HepG2 (cell line): ENCODE data around the gene MYO18B. TPM values are rescaled to one million over a fixed set of nuclear protein-coding genes. Genes with fewer than 3 reads are reported as not detected.

Source experiments
- ATAC-seq: fragments of 200-7000 bp; cut with Tn5 transposase; 3 replicates; pipeline ENCODE4 v1.9.1; 2020; ENCODE audit warnings: mild to moderate bottlenecking, moderate library complexity
- BruUV-seq: library from RNA; stranded (reverse); fragments of 400-500 nt; replicated peaks from 2 replicates; lab custom pipeline; 2021; lab: Mats Ljungman, UMichigan
- CTCF ChIA-PET: fragments of 300-600 bp; formaldehyde crosslinking; extraction: SDS; loops from one replicate; lab custom pipeline; 2021; ENCODE audit warnings: low total read pairs, inconsistent platforms, low intra/inter-chr PET ratio; lab: Yijun Ruan, JAX
- POLR2A ChIA-PET: fragments of 350-600 bp; sonication (Branson Sonifier 250); formaldehyde crosslinking; loops from one replicate; lab custom pipeline; 2020; ENCODE audit warnings: antibody characterized with exemption, inconsistent platforms; lab: Yijun Ruan, JAX
- DNase-seq: peaks from one replicate; pipeline ENCODE4 v3.0.0-alpha.2; 2015; ENCODE audit warnings: low spot score
- FAIRE-seq: peaks from 3 replicates; lab custom pipeline; 2011; peaks lifted over from hg19 to GRCh38; lab: Jason Lieb, UNC
- H2AFZ ChIP-seq: one replicate; pipeline ENCODE4 v1.6.1; 2011; ENCODE audit warnings: low read length, inconsistent platforms
- H3K27ac ChIP-seq: fragments of 300-600 bp; 3 replicates; pipeline ENCODE4 v1.8.0; 2011; ENCODE audit warnings: mixed run types, mild to moderate bottlenecking, mixed read lengths, low read length, inconsistent platforms; ENCODE audit not compliant: insufficient read depth; ENCODE audit errors: extremely low read length
- H3K27me3 ChIP-seq, 2 experiments: fragments of 200-600 bp in 1 of 2; 2 replicates in 1 of 2; 3 replicates in 1 of 2; pipeline versions ENCODE4 v1.6.0 to v1.8.0; 2011; ENCODE audit warnings: low read length in 2 of 2, mild to moderate bottlenecking in 2 of 2, moderate library complexity in 2 of 2, inconsistent platforms in 1 of 2; ENCODE audit not compliant: insufficient read depth in 2 of 2, control insufficient read depth in 1 of 2
- H3K36me3 ChIP-seq, 2 experiments: fragments of 200-600 bp in 1 of 2; replicated peaks in 1 of 2; 2 replicates in 1 of 2; 3 replicates in 1 of 2; pipeline versions ENCODE4 v1.5.1 to v1.8.0; 2011; ENCODE audit warnings: low read length in 2 of 2, inconsistent platforms in 1 of 2; ENCODE audit not compliant: insufficient read depth in 2 of 2, control insufficient read depth in 1 of 2
- H3K4me1 ChIP-seq: 2 replicates; pipeline ENCODE4 v1.5.1; 2012; ENCODE audit warnings: low read length, inconsistent platforms; ENCODE audit not compliant: insufficient read depth
- H3K4me2 ChIP-seq: 2 replicates; pipeline ENCODE4 v1.6.0; 2011; ENCODE audit warnings: low read depth, low read length, inconsistent platforms
- H3K4me3 ChIP-seq, 3 experiments: fragments of 200-600 bp in 1 of 3; sonication (generic), shearing (Covaris generic) in 1 of 3; replicated peaks in 1 of 3; 2 replicates each; pipeline ENCODE4 v1.5.1; 2011 to 2016; ENCODE audit warnings: low read length in 3 of 3, inconsistent platforms in 2 of 3, low read depth in 2 of 3, mild to moderate bottlenecking in 2 of 3, control low read depth in 1 of 3, mixed read lengths in 1 of 3; ENCODE audit not compliant: insufficient read depth in 1 of 3
- H3K79me2 ChIP-seq: one replicate; pipeline ENCODE4 v1.6.1; 2011; ENCODE audit warnings: low read length, inconsistent platforms; ENCODE audit not compliant: insufficient read depth
- H3K9ac ChIP-seq: 2 replicates; pipeline ENCODE4 v1.6.0; 2011; ENCODE audit warnings: mild to moderate bottlenecking, low read depth, low read length, inconsistent platforms; ENCODE audit not compliant: insufficient read depth
- H3K9me3 ChIP-seq: 2 replicates; pipeline ENCODE4 v1.5.1; 2012; ENCODE audit warnings: mild to moderate bottlenecking, low read length
- H4K20me1 ChIP-seq: 2 replicates; pipeline ENCODE4 v1.6.0; 2011; ENCODE audit warnings: inconsistent platforms, mild to moderate bottlenecking, low read length, moderate library complexity; ENCODE audit not compliant: insufficient read depth
- EED ChIP-seq: sonication (generic); formaldehyde crosslinking; IDR thresholded peaks from 2 replicates; pipeline ENCODE4 v1.5.0; 2020; ENCODE audit warnings: mild to moderate bottlenecking, missing genetic modification reagents
- HBP1 ChIP-seq: IDR thresholded peaks from 2 replicates; pipeline ENCODE4 v1.6.1; 2016; ENCODE audit warnings: low read depth, control low read depth
- JUN ChIP-seq: sonication (generic); formaldehyde crosslinking; IDR thresholded peaks from 2 replicates; pipeline ENCODE4 v1.4.0; 2020; ENCODE audit warnings: mild to moderate bottlenecking, missing genetic modification reagents
- MTF1 ChIP-seq: sonication (generic); formaldehyde crosslinking; IDR thresholded peaks from 2 replicates; pipeline ENCODE4 v1.5.0; 2020; ENCODE audit warnings: missing genetic modification reagents
- NCOA2 ChIP-seq: sonication (generic); formaldehyde crosslinking; IDR thresholded peaks from 2 replicates; pipeline ENCODE4 v1.8.0; 2022; ENCODE audit warnings: inconsistent platforms
- NFE2 ChIP-seq: sonication (generic); formaldehyde crosslinking; IDR thresholded peaks from 2 replicates; pipeline ENCODE4 v1.4.0; 2020; ENCODE audit warnings: missing genetic modification reagents
- NONO ChIP-seq, 2 experiments: fragments of 450-650 bp in 1 of 2; sonication (generic) in 1 of 2; formaldehyde crosslinking in 1 of 2; IDR thresholded peaks in 1 of 2; conservative IDR thresholded peaks in 1 of 2; 2 replicates each; pipeline versions ENCODE4 v1.6.1 to v1.8.0; 2017 to 2022; ENCODE audit warnings: mild to moderate bottlenecking in 1 of 2, missing genetic modification reagents in 1 of 2, moderate library complexity in 1 of 2
- PAF1 ChIP-seq: IDR thresholded peaks from 2 replicates; pipeline ENCODE4 v1.6.1; 2016; ENCODE audit warnings: missing genetic modification reagents, missing compliant biosample characterization
- PCBP1 ChIP-seq: fragments of 200-400 bp; formaldehyde crosslinking; IDR thresholded peaks from 2 replicates; pipeline ENCODE4 v1.6.1; 2017; ENCODE audit warnings: mild to moderate bottlenecking, low read depth, low read length, borderline replicate concordance
- SAFB2 ChIP-seq: sonication (generic); formaldehyde crosslinking; IDR thresholded peaks from 2 replicates; pipeline ENCODE4 v1.5.1; 2020; ENCODE audit warnings: missing genetic modification reagents, low read depth, mild to moderate bottlenecking, borderline replicate concordance
- SCMH1 ChIP-seq: sonication (generic); formaldehyde crosslinking; IDR thresholded peaks from 2 replicates; pipeline ENCODE4 v1.9.0; 2021; ENCODE audit warnings: missing genetic modification reagents, mild to moderate bottlenecking, borderline replicate concordance
- SRY ChIP-seq: sonication (generic); formaldehyde crosslinking; IDR thresholded peaks from 2 replicates; pipeline ENCODE4 v1.8.0; 2022; ENCODE audit warnings: mild to moderate bottlenecking, missing genetic modification reagents
- TEAD2 ChIP-seq: sonication (generic); formaldehyde crosslinking; IDR thresholded peaks from 2 replicates; pipeline ENCODE4 v1.9.0; 2021; ENCODE audit warnings: missing genetic modification reagents
- U2AF2 ChIP-seq: fragments of 200-400 bp; formaldehyde crosslinking; IDR thresholded peaks from 2 replicates; pipeline ENCODE4 v1.6.1; 2017; ENCODE audit warnings: low read depth, mild to moderate bottlenecking, low read length
- ZKSCAN8 ChIP-seq: IDR thresholded peaks from 2 replicates; pipeline ENCODE4 v1.6.1; 2016; ENCODE audit warnings: borderline replicate concordance, missing genetic modification reagents, missing compliant biosample characterization
- ZNF10 ChIP-seq: sonication (generic); formaldehyde crosslinking; IDR thresholded peaks from 2 replicates; pipeline ENCODE4 v1.4.0; 2020; ENCODE audit warnings: mild to moderate bottlenecking, low read depth, missing genetic modification reagents, borderline replicate concordance
- ZNF121 ChIP-seq: sonication (generic); formaldehyde crosslinking; IDR thresholded peaks from 2 replicates; pipeline ENCODE4 v1.5.0; 2020; ENCODE audit warnings: mild to moderate bottlenecking, missing genetic modification reagents
- ZNF549 ChIP-seq: sonication (generic); formaldehyde crosslinking; IDR thresholded peaks from 2 replicates; pipeline ENCODE4 v1.5.0; 2020; ENCODE audit warnings: missing genetic modification reagents
- ZNF629 ChIP-seq: sonication (generic); formaldehyde crosslinking; conservative IDR thresholded peaks from 2 replicates; pipeline ENCODE4 v1.5.0; 2020; ENCODE audit warnings: missing genetic modification reagents
- ZSCAN22 ChIP-seq: sonication (generic); formaldehyde crosslinking; IDR thresholded peaks from 2 replicates; pipeline ENCODE4 v1.4.0; 2020; ENCODE audit warnings: mild to moderate bottlenecking, missing genetic modification reagents
- ZSCAN25 ChIP-seq: sonication (generic); formaldehyde crosslinking; IDR thresholded peaks from 2 replicates; pipeline ENCODE4 v1.8.0; 2022; ENCODE audit warnings: mild to moderate bottlenecking, missing genetic modification reagents
- WGBS: methylation state at CpG from one replicate; pipeline ENCODE4 v1.1.6; 2017; ENCODE audit warnings: low lambda C conversion rate; 5-methylcytosine and 5-hydroxymethylcytosine counted together
- in situ Hi-C: cut with HindIII; loops from 2 replicates; pipeline ENCODE4 v1.10.0; 2017; ENCODE audit warnings: low pct_unique_long_range_greater_than_20kb; ENCODE audit not compliant: extremely low pct_ligation_motif_present
- intact Hi-C: fragments of 100-400 bp; cut with micrococcal nuclease; formaldehyde crosslinking; loops from one replicate; pipeline ENCODE4 v1.10.0; 2022; ENCODE audit not compliant: unreplicated experiment
- polyA plus RNA-seq, 8 experiments: library from polyadenylated mRNA; depleted of rRNA in 3 of 8; stranded (reverse) in 7 of 8; unstranded in 1 of 8; fragments of >200 nt; fragmentation: Illumina TruSeq in 4 of 8; extraction: Trizol in 4 of 8; gene quantifications; 2 replicates each; pipeline versions ENCODE4 v1.2.1 to v1.2.3, GENCODE V29; 2011 to 2016; ENCODE audit warnings: low read depth in 4 of 8, missing spikeins in 1 of 8, mixed read lengths in 1 of 8; ENCODE audit not compliant: insufficient read depth in 1 of 8
- total RNA-seq, 5 experiments: library from RNA; depleted of rRNA; stranded (reverse); fragments of >200 nt; fragmentation: Illumina TruSeq; extraction: Trizol; gene quantifications; 2 replicates each; pipeline ENCODE4 v1.2.3, GENCODE V29; 2016; ENCODE audit warnings: low read depth in 1 of 5

The MYO18B gene
- total and polyA plus RNA-seq, 2 of the 13 experiments (the other 11 are each of a cell fraction or from before 2014, with no cell fraction given): 0.01 TPM; not detected in 1

GRCh38 chr22:25919452-25919851, 177.5 kb downstream of the MYO18B start:
- DNase-seq: no peak
- H3K4me2 ChIP-seq: no peak overlapping the region
- intact Hi-C loops (no loop called here), in situ Hi-C loops (no loop called here)
- H3K27me3 ChIP-seq: peaks cover 1 to 12% of the 10 kb centered on the region in 2 experiments; a peak in 2 of 5 replicates
- POLR2A ChIA-PET: no interaction called here
- no peak overlapping the region for H3K9ac ChIP-seq
- no peak for ATAC-seq
- no peaks in the 10 kb centered on the region for H3K9me3 ChIP-seq
- H3K4me3 ChIP-seq: no peak overlapping the region
- no peaks in the 10 kb centered on the region for H4K20me1 ChIP-seq
- BruUV-seq: no TSS peak
- H3K36me3 ChIP-seq: no peaks in the 10 kb centered on the region
- H3K27ac ChIP-seq: no peak overlapping the region
- CTCF ChIA-PET: no interaction called here
- H3K79me2 ChIP-seq: no peaks in the 10 kb centered on the region
- no peak for FAIRE-seq
- H2AFZ ChIP-seq: no peak overlapping the region
- no peak for TF ChIP-seq SCMH1
- no peak for TF ChIP-seq ZNF629 (CRISPR knock-in tag)
- no peak for TF ChIP-seq NFE2 (CRISPR knock-in tag)
- no peak for TF ChIP-seq U2AF2
- TF ChIP-seq PAF1 (CRISPR knock-in tag): no peak
- TF ChIP-seq ZSCAN25: no peak
- no peak for TF ChIP-seq NONO (IDR thresholded peaks at IDR 0.05)
- no peak for TF ChIP-seq NONO (CRISPR knock-in tag; conservative IDR thresholded peaks at IDR 0.05)
- TF ChIP-seq PCBP1: no peak
- H3K4me1 ChIP-seq: no peaks in the 10 kb centered on the region
- WGBS: under 1% methylated on average over 4 of the region's 4 CpGs

- Histone ChIP-seq H2AFZ (no peak overlapping the region), H3K9ac (no peak overlapping the region), H3K4me2 (no peak overlapping the region), H3K4me1 (no peaks in the 10 kb centered on the region), H3K36me3 (no peaks in the 10 kb centered on the region), H3K27ac (no peak overlapping the region), H3K9me3 (no peaks in the 10 kb centered on the region), H3K4me3 (no peak overlapping the region), H4K20me1 (no peaks in the 10 kb centered on the region), H3K79me2 (no peaks in the 10 kb centered on the region), H3K27me3 (peaks cover 1 to 22% of the 10 kb centered on the region in 2 experiments; a peak in 2 of 5 replicates)
- intact Hi-C loops: no loop called here
- POLR2A ChIA-PET: no interaction called here
- DNase-seq (no peak), ATAC-seq (no peak), FAIRE-seq (no peak)
- in situ Hi-C loops: no loop called here
- BruUV-seq: no TSS peak
- WGBS: 19% methylated on average over 10 of the region's 10 CpGs
- CTCF ChIA-PET: no interaction called here
- TF ChIP-seq MTF1 (CRISPR knock-in tag) (no peak), NCOA2 (CRISPR knock-in tag) (no peak), ZNF121 (CRISPR knock-in tag) (no peak), TEAD2 (CRISPR knock-in tag) (no peak), ZKSCAN8 (CRISPR knock-in tag) (no peak), SAFB2 (CRISPR knock-in tag) (no peak), ZNF10 (CRISPR knock-in tag) (no peak), SRY (CRISPR knock-in tag) (no peak), EED (CRISPR knock-in tag) (no peak), ZNF549 (CRISPR knock-in tag) (no peak), ZSCAN22 (CRISPR knock-in tag) (no peak), JUN (CRISPR knock-in tag) (no peak), HBP1 (no peak)
Observed at GRCh38 chr22:25922141-25922540, 180.2 kb downstream of the MYO18B start.
